Esophagus (tissue), 2 donors: ENCODE measurements around the gene C2orf15. TPM values are rescaled to one million over a fixed set of nuclear protein-coding genes. Genes with fewer than 3 reads are reported as not detected.

Experiments used
- H3K27ac ChIP-seq, 2 donors: one replicate each; pipeline ENCODE4 v1.5.1; 2013; ENCODE audit warnings: low read depth in 2 of 2, mild to moderate bottlenecking in 2 of 2, inconsistent platforms in 1 of 2, low read length in 1 of 2, moderate library complexity in 1 of 2
- H3K27me3 ChIP-seq, 2 donors: one replicate each; pipeline ENCODE4 v1.6.1; 2013; ENCODE audit warnings: low read length in 2 of 2, control low read depth in 1 of 2, mild to moderate bottlenecking in 1 of 2; ENCODE audit not compliant: insufficient read depth in 2 of 2, control insufficient read depth in 1 of 2
- H3K36me3 ChIP-seq, 2 donors: one replicate each; pipeline ENCODE4 v1.6.1; 2013; ENCODE audit warnings: low read length in 1 of 2; ENCODE audit not compliant: control insufficient read depth in 2 of 2, insufficient read depth in 2 of 2
- H3K4me1 ChIP-seq, 2 donors: one replicate each; pipeline ENCODE4 v1.6.1; 2013; ENCODE audit warnings: low read length in 1 of 2; ENCODE audit not compliant: control insufficient read depth in 2 of 2, insufficient read depth in 2 of 2
- H3K4me3 ChIP-seq, 2 donors: one replicate each; pipeline ENCODE4 v1.5.1; 2013; ENCODE audit warnings: low read length in 2 of 2, mild to moderate bottlenecking in 2 of 2, low read depth in 1 of 2, moderate library complexity in 1 of 2
- H3K9me3 ChIP-seq, 2 donors: one replicate each; pipeline ENCODE4 v1.6.1; 2013; ENCODE audit warnings: mild to moderate bottlenecking in 2 of 2, low read depth in 1 of 2, low read length in 1 of 2, moderate library complexity in 1 of 2; ENCODE audit not compliant: control insufficient read depth in 2 of 2, insufficient read depth in 1 of 2
- WGBS, 2 donors: extraction: QIAGEN DNeasy Blood & Tissue Kit; methylation state at CpG; one replicate each; pipeline ENCODE4 v1.1.7; 2013; 5-methylcytosine and 5-hydroxymethylcytosine counted together
- polyA plus RNA-seq, 2 donors: library from polyadenylated mRNA; stranded (reverse); fragments of 200-250 nt; gene quantifications; one replicate each; pipeline ENCODE4 v1.2.3, GENCODE V29; 2013
- donor health status: healthy with polysubstance abuse.
- donor health status: Bipolar disorder and iron deficiency.

The C2orf15 gene, protein sequence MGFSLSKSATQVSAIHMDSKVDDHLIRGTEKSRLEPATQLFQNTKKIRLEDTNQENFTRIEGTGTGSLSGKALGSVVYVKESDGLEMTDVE
- 1 to 10 TPM in 1 of 2 donors, under 1 TPM in 1; 0.63 to 1.1 TPM for polyA plus RNA-seq

DNA sequence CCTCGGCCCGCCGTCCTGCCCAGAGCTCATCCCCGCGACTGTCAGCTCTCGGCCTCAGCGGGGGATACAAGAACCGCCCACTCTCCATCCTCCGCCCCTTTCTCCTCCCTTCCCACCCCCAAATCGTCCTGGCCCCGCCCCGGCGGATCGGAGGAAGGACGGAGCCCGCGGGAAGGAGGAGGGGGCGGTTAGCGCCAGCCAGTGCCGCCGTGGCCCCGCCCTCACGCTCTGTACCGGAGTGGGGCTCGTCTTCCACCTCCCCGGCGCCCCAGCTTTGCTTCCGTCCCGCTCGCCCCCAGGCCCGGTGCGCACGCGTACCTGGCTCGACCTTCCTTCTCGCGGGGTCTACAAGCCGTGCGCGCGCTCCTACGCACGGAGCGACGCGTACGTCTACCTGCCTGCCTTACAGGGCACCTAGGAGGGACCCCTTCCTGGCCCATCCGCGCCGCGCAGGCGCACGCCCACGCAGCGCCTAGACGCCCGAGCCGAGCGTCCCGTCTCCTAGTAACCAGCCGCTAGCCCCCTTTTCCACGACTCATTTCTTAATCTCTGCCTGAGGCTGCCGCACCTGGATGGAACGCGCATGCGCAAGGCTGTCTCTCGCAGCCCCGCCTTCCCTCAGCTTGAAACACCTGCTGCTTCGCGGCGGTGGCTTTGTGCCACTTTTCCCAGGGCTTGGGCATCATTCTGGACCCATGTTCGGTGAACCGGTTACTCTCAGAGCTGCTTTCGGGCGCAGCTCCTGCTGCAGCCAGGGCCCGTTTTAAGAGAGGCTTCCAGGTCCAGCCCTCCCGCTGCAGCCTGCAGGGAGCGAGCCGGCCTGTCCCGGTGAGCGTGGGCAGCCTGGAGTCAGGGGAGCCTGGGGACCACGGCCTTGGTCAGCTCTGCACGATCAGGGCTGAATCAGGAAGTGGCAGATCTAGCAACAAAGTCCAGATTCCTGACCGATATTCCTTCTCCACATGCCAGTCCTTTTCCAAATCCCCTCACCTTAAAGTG, at the start of gene C2orf15:
C2orf15 (plus strand) TSS at position 598 of the 999 bp plus-strand sequence. CDS start 8,852 bp downstream, outside the sequence.
- no peaks in the 10 kb centered on the region for H3K4me1 ChIP-seq

DNA sequence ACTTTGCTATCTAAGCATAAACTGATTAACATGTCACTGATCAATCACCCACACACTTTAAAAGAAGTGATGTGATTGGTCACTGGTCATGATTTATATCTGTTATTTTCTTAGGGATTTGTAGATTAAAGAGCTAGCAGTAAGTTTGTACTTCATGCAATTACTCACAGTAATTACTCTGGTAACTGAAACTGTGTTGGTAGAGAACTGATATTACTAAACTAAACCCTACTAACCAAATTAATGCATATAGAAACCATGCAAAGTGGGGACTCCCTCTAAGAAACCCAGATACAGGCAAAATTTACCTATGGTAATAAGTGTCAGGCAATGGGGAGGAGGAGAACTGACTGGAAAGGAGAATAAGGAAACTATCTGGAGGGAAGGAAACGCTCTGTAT, 44.8 kb upstream of the C2orf15 start:
- no peak overlapping the region for H3K4me3 ChIP-seq
- H3K9me3 ChIP-seq = no peaks in the 10 kb centered on the region
- no peaks in the 10 kb centered on the region for H3K4me1 ChIP-seq
- no peak overlapping the region for H3K27ac ChIP-seq
- no peaks in the 10 kb centered on the region for H3K36me3 ChIP-seq
- H3K27me3 ChIP-seq = no peaks in the 10 kb centered on the region
- 84 to 85% methylated on average over 1 of the region's 1 CpG for WGBS, 2 donors

More for the DNA sequence above, at the start of gene C2orf15:
- peak within 1 kb of the TSS; percentile 88 to 92 for H3K27ac ChIP-seq
- 0 to 1% methylated on average over 68 to 84 of the region's 84 CpGs for whole genome bisulfite sequencing, 2 donors
- H3K36me3 ChIP-seq = no peaks in the 10 kb centered on the region
- no peaks in the 10 kb centered on the region for H3K27me3 ChIP-seq
- H3K4me3 ChIP-seq = peak within 1 kb of the TSS; percentile 62 to 96
- no peaks in the 10 kb centered on the region for H3K9me3 ChIP-seq

DNA sequence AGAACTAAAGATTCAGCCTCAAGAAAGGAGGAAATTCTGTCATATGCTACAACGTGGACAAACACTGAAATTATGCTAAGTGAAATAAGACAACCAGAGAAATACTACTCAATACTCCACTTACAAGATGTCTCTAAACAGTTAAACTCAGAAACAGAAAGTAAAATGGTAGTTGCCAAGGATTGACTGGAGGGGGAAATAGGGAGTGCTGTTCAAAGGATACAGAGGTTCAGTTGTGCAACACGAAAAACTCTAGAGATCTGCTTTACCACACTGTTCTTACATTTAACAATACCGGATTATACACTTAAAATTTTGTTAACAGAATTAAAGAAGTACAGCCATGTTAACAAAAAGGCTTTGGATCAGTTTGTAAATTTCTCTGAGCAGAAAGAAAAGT, 39.8 kb upstream of the C2orf15 start:
- no peak overlapping the region for H3K27ac ChIP-seq
- no peak overlapping the region for H3K4me3 ChIP-seq
- 43 to 48% methylated on average over 3 of the region's 3 CpGs for WGBS, 2 donors
- H3K4me1 ChIP-seq = no peaks in the 10 kb centered on the region
- no peaks in the 10 kb centered on the region for H3K27me3 ChIP-seq
- no peaks in the 10 kb centered on the region for H3K36me3 ChIP-seq
- H3K9me3 ChIP-seq = no peaks in the 10 kb centered on the region

DNA sequence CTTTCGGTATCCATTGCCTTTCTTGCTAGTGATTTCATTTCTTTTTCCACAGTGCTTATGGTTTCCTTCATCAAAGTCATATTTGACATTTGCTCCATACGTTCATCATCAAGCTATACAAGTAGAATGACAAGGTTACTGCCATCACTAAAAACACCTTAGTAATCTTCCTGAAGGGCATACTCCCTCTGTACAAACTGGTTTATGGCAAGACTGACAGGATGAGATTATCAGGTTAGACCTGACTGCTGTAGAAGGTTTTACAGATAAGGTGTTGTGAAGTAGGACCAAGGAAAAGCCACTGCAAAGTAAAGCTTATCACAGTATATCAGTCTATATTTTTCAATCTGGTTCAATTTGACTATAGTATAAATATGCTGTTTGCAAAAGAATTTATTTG, 37.5 kb upstream of the C2orf15 start:
- no peak overlapping the region for H3K4me3 ChIP-seq
- H3K4me1 ChIP-seq = no peaks in the 10 kb centered on the region
- no peaks in the 10 kb centered on the region for H3K27me3 ChIP-seq
- no peaks in the 10 kb centered on the region for H3K9me3 ChIP-seq
- no peak overlapping the region for H3K27ac ChIP-seq
- H3K36me3 ChIP-seq = no peaks in the 10 kb centered on the region
- WGBS, 2 donors = 76 to 78% methylated on average over 2 of the region's 2 CpGs

DNA sequence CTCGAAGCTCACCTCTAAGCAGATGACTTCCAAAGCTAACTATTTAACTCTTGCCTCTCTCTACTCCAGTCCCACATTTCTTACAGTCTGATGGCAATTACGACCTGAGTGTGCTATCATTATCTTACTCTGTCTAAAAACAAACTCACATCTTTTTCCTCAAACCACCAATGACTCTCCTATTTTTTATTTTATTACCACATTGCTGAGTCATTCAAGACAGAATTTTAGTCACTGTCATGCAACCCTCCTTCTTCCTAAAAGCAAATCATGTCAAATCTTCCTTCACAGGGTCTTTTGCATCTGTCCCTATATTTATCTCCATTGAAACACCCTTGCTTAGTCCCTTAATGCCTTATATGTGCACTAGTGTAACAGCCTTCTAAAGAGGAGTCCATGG, 34.6 kb upstream of the C2orf15 start:
- Histone ChIP-seq H3K4me3 (no peak overlapping the region), H3K4me1 (no peaks in the 10 kb centered on the region), H3K9me3 (no peaks in the 10 kb centered on the region), H3K27ac (no peak overlapping the region), H3K27me3 (no peaks in the 10 kb centered on the region), H3K36me3 (no peaks in the 10 kb centered on the region)
- 65 to 71% methylated on average over 2 of the region's 2 CpGs for WGBS, 2 donors

DNA sequence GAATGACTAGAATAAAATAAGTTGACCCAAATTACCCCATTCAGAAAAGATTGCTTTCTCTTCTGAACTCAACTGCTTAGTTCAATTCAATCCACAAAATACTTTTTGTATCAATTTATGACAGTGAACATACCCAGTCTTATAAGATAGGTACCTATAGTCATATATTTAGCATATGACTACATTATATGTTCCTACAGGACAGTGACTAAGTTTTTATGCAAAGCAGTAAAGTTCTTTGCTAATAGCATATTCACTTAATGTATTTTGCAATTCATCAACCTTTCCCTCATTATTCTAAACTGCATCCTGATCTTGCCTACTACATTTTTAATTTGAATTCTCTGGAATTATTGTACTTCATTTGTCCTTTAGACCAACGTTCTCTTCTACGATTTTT, 30.3 kb upstream of the C2orf15 start:
- Histone ChIP-seq H3K4me3 (no peak overlapping the region), H3K27me3 (no peaks in the 10 kb centered on the region), H3K4me1 (no peaks in the 10 kb centered on the region), H3K36me3 (no peaks in the 10 kb centered on the region), H3K27ac (no peak overlapping the region), H3K9me3 (no peaks in the 10 kb centered on the region)
- 84 to 87% methylated on average over 2 of the region's 2 CpGs for WGBS, 2 donors

DNA sequence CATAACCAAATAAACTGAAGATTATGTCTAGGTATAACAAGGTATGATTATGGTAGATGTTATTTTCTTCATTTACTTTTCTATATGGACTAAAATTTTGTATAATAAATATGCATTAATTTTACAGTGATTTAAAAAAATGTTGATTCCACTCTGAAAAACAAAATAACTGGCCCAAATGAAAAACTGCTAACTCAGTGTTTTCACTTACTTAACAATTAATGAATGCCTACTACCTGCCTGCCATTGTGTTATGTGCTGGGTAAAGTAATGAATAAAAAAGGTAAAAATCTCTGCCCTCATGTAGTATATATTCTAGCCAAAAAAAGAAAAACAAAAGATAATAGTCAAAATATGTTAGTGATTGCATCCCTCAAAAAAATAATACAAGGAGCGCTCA, 29.6 kb upstream of the C2orf15 start:
- H3K4me3 ChIP-seq = no peak overlapping the region
- H3K36me3 ChIP-seq = no peaks in the 10 kb centered on the region
- WGBS, 2 donors = 77 to 87% methylated on average over 1 of the region's 1 CpG
- H3K27ac ChIP-seq = no peak overlapping the region
- no peaks in the 10 kb centered on the region for H3K27me3 ChIP-seq
- H3K4me1 ChIP-seq = no peaks in the 10 kb centered on the region
- no peaks in the 10 kb centered on the region for H3K9me3 ChIP-seq

DNA sequence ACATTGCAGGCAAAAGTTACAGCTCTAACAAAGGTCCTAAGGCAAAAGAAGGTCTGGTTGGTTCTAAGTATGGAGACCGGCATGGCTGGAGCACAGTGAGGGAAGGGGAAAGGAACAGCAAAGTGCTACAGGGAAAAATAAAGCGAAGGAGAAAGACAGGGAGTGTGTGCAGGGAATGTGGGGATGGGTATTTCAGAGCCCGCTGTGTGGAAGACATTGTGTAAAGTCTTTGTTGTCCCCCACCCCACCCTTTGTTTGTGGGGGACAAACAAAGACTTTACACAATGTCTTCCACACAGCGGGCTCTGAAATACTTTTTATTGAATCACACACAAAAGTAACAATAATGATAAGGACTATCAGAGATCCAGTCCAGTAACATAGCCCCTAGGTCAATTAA, 28.9 kb upstream of the C2orf15 start:
- H3K4me1 ChIP-seq = no peaks in the 10 kb centered on the region
- no peaks in the 10 kb centered on the region for H3K9me3 ChIP-seq
- H3K4me3 ChIP-seq = no peak overlapping the region
- WGBS, 2 donors = 71% methylated on average over 4 of the region's 4 CpGs
- no peak overlapping the region for H3K27ac ChIP-seq
- no peaks in the 10 kb centered on the region for H3K36me3 ChIP-seq
- no peaks in the 10 kb centered on the region for H3K27me3 ChIP-seq

DNA sequence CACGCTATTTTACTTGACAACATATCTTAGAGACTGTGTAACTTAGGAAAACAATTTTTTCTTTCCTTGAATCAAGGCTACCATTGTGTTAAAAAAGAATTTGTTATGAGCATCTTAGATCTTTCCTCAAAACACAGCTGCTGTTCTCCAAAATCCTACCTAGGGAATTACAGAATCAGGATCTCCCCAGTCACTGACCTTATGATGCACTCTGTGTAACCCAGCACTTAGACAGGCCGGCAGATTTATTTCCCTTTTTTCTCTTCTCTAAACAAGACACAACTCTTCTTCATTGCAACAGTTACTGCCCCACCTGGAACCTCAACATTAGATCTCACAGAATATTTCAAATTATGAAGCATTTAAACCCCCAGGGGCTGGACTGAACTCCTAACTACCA, 13.5 kb upstream of the C2orf15 start:
- H3K9me3 ChIP-seq = peaks cover 3 to 6% of the 10 kb centered on the region in 2 donors
- H3K27me3 ChIP-seq = no peaks in the 10 kb centered on the region
- no peak overlapping the region for H3K4me3 ChIP-seq
- WGBS, 2 donors = 80 to 87% methylated on average over 2 of the region's 2 CpGs
- H3K4me1 ChIP-seq = no peaks in the 10 kb centered on the region
- H3K36me3 ChIP-seq = peaks cover 7 to 8% of the 10 kb centered on the region in 2 donors
- no peak overlapping the region for H3K27ac ChIP-seq
